Adrenal gland (tissue), 12 donors: ENCODE data around the gene ARR3. TPM values are rescaled to one million over a fixed set of nuclear protein-coding genes. Genes with fewer than 3 reads are reported as not detected.
"Not testable (repeated sequence)": the region's sequence is repeated elsewhere in the genome, so short reads cannot be mapped to it uniquely, and the experiment has no call there.

ENCODE experiments used
- DNase-seq, 7 donors: peaks; one replicate each; pipeline ENCODE4 v3.0.0-alpha.2; 2019 to 2020
- H3K27ac ChIP-seq, 5 donors: fragments of 200-600 bp; sonication (generic) in 4 of 5; 1 replicate in 3 of 5; 2 replicates in 2 of 5; pipeline versions ENCODE4 v1.5.1 to v1.8.0; 2016 to 2020; ENCODE audit warnings: mild to moderate bottlenecking in 1 of 5
- H3K27me3 ChIP-seq: fragments of 200-600 bp; 2 replicates; pipeline ENCODE4 v1.8.0; 2021
- H3K36me3 ChIP-seq, 2 donors: fragments of 200-600 bp; replicated peaks in 1 of 2; 1 replicate in 1 of 2; 2 replicates in 1 of 2; pipeline versions ENCODE4 v1.5.1 to v1.8.0; 2018 to 2022
- H3K4me1 ChIP-seq, 2 donors: fragments of 200-600 bp; replicated peaks in 1 of 2; 1 replicate in 1 of 2; 2 replicates in 1 of 2; pipeline versions ENCODE4 v1.5.1 to v1.8.0; 2018 to 2021
- H3K4me3 ChIP-seq, 4 donors: fragments of 200-600 bp; sonication (generic) in 3 of 4; one replicate each; pipeline ENCODE4 v1.5.1; 2016 to 2018
- H3K9me3 ChIP-seq, 3 donors: fragments of 200-600 bp; sonication (generic) in 1 of 3; replicated peaks in 1 of 3; 1 replicate in 2 of 3; 2 replicates in 1 of 3; pipeline versions ENCODE4 v1.5.1 to v1.8.0; 2016 to 2021
- POLR2A ChIP-seq, 2 donors: fragments of 450-650 bp; IDR thresholded peaks; one replicate each; pipeline ENCODE4 v1.6.1; 2017; ENCODE audit warnings: antibody characterized with exemption in 2 of 2, mild to moderate bottlenecking in 2 of 2, moderate library complexity in 1 of 2
- WGBS, 4 donors: extraction: QIAGEN DNeasy Blood & Tissue Kit in 2 of 4; methylation state at CpG; one replicate each; pipeline versions ENCODE4 v1.1.5 to v1.1.7; 2013 to 2017; 5-methylcytosine and 5-hydroxymethylcytosine counted together
- intact Hi-C, 2 donors: fragments of 100-400 bp; cut with DNase I; formaldehyde crosslinking; loops; one replicate each; pipeline versions ENCODE4 v1.14.1 to v1.15.0; 2022 to 2023
- polyA plus RNA-seq, 3 donors: library from polyadenylated mRNA; stranded (reverse); fragments of 200-250 nt in 2 of 3; fragments of 350-450 nt in 1 of 3; fragmentation: Illumina TruSeq in 1 of 3; extraction: RNeasy Lipid Tissue Mini Kit (QIAGEN cat#74804) in 1 of 3; gene quantifications; one replicate each; pipeline ENCODE4 v1.2.3, GENCODE V29; 2013 to 2014
- small RNA-seq, 2 donors: library from RNA; depleted of rRNA; stranded (forward); fragments of <200 nt; gene quantifications; one replicate each; pipeline ENCODE3, GENCODE V24; 2016
- total RNA-seq, 9 donors: library from RNA; depleted of rRNA in 4 of 9; stranded (reverse); fragments of >200 nt in 4 of 9; fragments of 120-200 nt in 1 of 9; fragmentation: NEBNext Ultra II Directional in 1 of 9; extraction: Animal tissue kit (Norgen Biotek cat#: 25700) in 1 of 9; gene quantifications; one replicate each; pipeline versions ENCODE4 v1.1.0 to v1.2.4, GENCODE V29; 2013 to 2023
- TF ChIP-seq, protein P1 (sequence below), 6 experiments: fragments of 450-650 bp in 4 of 6; fragments of 200-600 bp in 2 of 6; sonication (generic) in 1 of 6; IDR thresholded peaks; 1 replicate in 5 of 6; 2 replicates in 1 of 6; pipeline versions ENCODE4 v1.5.1 to v1.8.0; 2016 to 2021; ENCODE audit warnings: antibody characterized with exemption in 6 of 6, mild to moderate bottlenecking in 2 of 6, moderate library complexity in 1 of 6
- donor health status: healthy with polysubstance abuse.
- donor health status: Bipolar disorder and iron deficiency.
- donor health status: DM: yes; HTN: yes; CAD: no.
- donor health status: DM: no; HTN: no; CAD: no.
- donor health status: DM: no; HTN: no; CAD: no.
- donor health status: DM: yes; HTN: yes; CAD: no.

The ARR3 gene
- total and polyA plus RNA-seq, 12 donors = not detected

DNA sequence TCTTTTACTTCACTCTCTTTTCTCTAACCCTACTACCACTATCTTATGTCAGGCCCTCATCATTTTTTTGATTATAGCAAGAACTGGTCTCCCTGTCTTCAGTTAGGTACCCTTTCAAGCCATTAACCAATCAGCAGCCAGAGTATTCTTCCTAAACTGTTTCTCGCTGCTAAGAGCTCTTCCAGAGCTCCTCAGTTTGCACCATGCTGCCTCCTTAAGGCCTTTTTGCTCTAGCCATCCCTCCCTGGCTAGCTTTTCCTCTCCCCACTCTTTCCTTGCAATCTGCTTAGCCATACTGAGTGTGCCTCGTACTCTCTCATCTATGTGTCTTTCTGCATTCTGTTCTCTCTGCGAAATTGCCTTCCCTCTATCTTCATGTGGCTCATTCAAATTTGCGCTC, 54.6 kb downstream of the ARR3 start:
- intact Hi-C loops = no loop called here
- 83 to 98% (median 92%) methylated on average over 4 of the region's 4 CpGs for WGBS, 4 donors
- H3K27me3 ChIP-seq = peaks cover 18% of the 10 kb centered on the region

GRCh38 chrX:70323628-70324027, 55.5 kb downstream of the ARR3 start:
- H3K9me3 ChIP-seq, H3K36me3 ChIP-seq, H3K27ac ChIP-seq, H3K4me1 ChIP-seq, intact Hi-C loops, DNase-seq, H3K4me3 ChIP-seq: not testable (repeated sequence)
- WGBS, 4 donors = 86 to 99% (median 97%) methylated on average over 6 of the region's 6 CpGs
- peaks cover 15% of the 10 kb centered on the region for H3K27me3 ChIP-seq

More for the DNA sequence above, 54.6 kb downstream of the ARR3 start:
- H3K27ac ChIP-seq = no peak overlapping the region
- H3K36me3 ChIP-seq = no peaks in the 10 kb centered on the region
- no peaks in the 10 kb centered on the region for H3K9me3 ChIP-seq
- TF ChIP-seq, protein P1, sequence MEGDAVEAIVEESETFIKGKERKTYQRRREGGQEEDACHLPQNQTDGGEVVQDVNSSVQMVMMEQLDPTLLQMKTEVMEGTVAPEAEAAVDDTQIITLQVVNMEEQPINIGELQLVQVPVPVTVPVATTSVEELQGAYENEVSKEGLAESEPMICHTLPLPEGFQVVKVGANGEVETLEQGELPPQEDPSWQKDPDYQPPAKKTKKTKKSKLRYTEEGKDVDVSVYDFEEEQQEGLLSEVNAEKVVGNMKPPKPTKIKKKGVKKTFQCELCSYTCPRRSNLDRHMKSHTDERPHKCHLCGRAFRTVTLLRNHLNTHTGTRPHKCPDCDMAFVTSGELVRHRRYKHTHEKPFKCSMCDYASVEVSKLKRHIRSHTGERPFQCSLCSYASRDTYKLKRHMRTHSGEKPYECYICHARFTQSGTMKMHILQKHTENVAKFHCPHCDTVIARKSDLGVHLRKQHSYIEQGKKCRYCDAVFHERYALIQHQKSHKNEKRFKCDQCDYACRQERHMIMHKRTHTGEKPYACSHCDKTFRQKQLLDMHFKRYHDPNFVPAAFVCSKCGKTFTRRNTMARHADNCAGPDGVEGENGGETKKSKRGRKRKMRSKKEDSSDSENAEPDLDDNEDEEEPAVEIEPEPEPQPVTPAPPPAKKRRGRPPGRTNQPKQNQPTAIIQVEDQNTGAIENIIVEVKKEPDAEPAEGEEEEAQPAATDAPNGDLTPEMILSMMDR (IDR thresholded peaks at IDR 0.05) = no peak
- TF ChIP-seq POLR2A (IDR thresholded peaks at IDR 0.05) = no peak
- no peak for DNase-seq
- no peak overlapping the region for H3K4me3 ChIP-seq
- H3K4me1 ChIP-seq = no peaks in the 10 kb centered on the region

GRCh38 chrX:70324326-70324725, 56.2 kb downstream of the ARR3 start:
- WGBS, 4 donors = 82 to 97% (median 89%) methylated on average over 2 of the region's 2 CpGs
- intact Hi-C loops = no loop called here
- H3K9me3 ChIP-seq = no peaks in the 10 kb centered on the region

DNA sequence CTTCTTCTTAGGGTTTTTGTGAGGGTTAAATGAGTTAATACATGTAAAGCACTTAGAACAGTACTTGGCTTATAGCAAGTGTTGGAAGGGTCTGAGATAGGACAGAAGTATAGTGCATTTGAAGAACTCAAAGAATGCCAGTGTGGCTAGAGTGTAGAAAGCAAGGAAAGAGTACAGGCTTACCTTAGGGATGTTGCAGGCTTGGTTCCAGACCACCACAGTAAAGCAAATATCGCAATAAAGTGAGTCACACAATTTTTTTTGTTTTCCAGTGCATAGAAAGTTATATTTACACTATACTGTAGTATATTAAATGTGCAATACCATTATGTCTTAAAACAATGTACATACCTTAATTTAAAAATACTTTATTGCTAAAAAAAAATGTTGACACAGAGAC, 63.0 kb downstream of the ARR3 start:
- Histone ChIP-seq H3K27ac (no peak overlapping the region), H3K36me3 (no peaks in the 10 kb centered on the region), H3K27me3 (peaks cover 24% of the 10 kb centered on the region), H3K4me3 (no peak overlapping the region), H3K4me1 (no peaks in the 10 kb centered on the region), H3K9me3 (no peaks in the 10 kb centered on the region)
- intact Hi-C loops = no loop called here
- no peak for DNase-seq
- TF ChIP-seq, protein P1 (IDR thresholded peaks at IDR 0.05) = no peak
- no peak for TF ChIP-seq POLR2A (IDR thresholded peaks at IDR 0.05)
- 65 to 100% (median 82%) methylated on average over 1 of the region's 1 CpG for WGBS, 4 donors

More at GRCh38 chrX:70324326-70324725, 56.2 kb downstream of the ARR3 start:
- H3K27ac ChIP-seq = no peak overlapping the region
- peaks cover 21% of the 10 kb centered on the region for H3K27me3 ChIP-seq
- H3K4me3 ChIP-seq = no peak overlapping the region
- H3K36me3 ChIP-seq = no peaks in the 10 kb centered on the region
- DNase-seq = no peak
- TF ChIP-seq, protein P1 (IDR thresholded peaks at IDR 0.05) = no peak
- no peak for TF ChIP-seq POLR2A (IDR thresholded peaks at IDR 0.05)
- no peaks in the 10 kb centered on the region for H3K4me1 ChIP-seq

Small RNA genes within 50 kb of the gene (small RNA-seq; reads per million reads assigned to genes)
- gene RNA5SP507 = 0.17 to 0.47 reads per million in 2 donors

Other genes with a start within 250 kb of the ARR3 start
- gene AWAT2, start 218.4 kb upstream of the ARR3 start, total RNA-seq = not detected
- not detected for gene AWAT2, start 218.4 kb upstream of the ARR3 start, polyA plus RNA-seq
- not detected for gene OTUD6A, start 205.9 kb upstream of the ARR3 start, total RNA-seq
- not detected for gene OTUD6A, start 205.9 kb upstream of the ARR3 start, polyA plus RNA-seq
- gene IGBP1, start 134.9 kb upstream of the ARR3 start, total RNA-seq = 10 to 100 TPM; 28.1 to 82.3 (median 68.5) TPM
- 10 to 100 TPM; 41.5 to 47.3 (median 44.6) TPM for gene IGBP1, start 134.9 kb upstream of the ARR3 start, polyA plus RNA-seq
- gene DGAT2L6, start 90.9 kb upstream of the ARR3 start, total RNA-seq = not detected
- gene DGAT2L6, start 90.9 kb upstream of the ARR3 start, polyA plus RNA-seq = not detected
- not detected for gene AWAT1, start 33.7 kb upstream of the ARR3 start, total RNA-seq
- gene AWAT1, start 33.7 kb upstream of the ARR3 start, polyA plus RNA-seq = not detected
- under 1 TPM in 6 of 9 donors, not detected in 3; 0.11 to 0.37 (median 0.23) TPM for gene P2RY4, start 8.1 kb upstream of the ARR3 start, total RNA-seq
- under 1 TPM in 1 of 3 donors, not detected in 2; 0.03 TPM for gene P2RY4, start 8.1 kb upstream of the ARR3 start, polyA plus RNA-seq
- gene RAB41, start 13.8 kb downstream of the ARR3 start, total RNA-seq = not detected
- not detected for gene RAB41, start 13.8 kb downstream of the ARR3 start, polyA plus RNA-seq
- gene PDZD11, start 21.6 kb downstream of the ARR3 start, total RNA-seq = 10 to 100 TPM; 24.4 to 57.5 (median 42.0) TPM
- gene PDZD11, start 21.6 kb downstream of the ARR3 start, polyA plus RNA-seq = 10 to 100 TPM; 70.4 to 97.7 (median 83.2) TPM
- 1 to 10 TPM in 1 of 9 donors, under 1 TPM in 8; 0.28 to 6.6 (median 0.47) TPM for gene KIF4A, start 21.8 kb downstream of the ARR3 start, total RNA-seq
- gene KIF4A, start 21.8 kb downstream of the ARR3 start, polyA plus RNA-seq = under 1 TPM; 0.08 to 0.59 (median 0.10) TPM
- not detected for gene GDPD2, start 155.0 kb downstream of the ARR3 start, total RNA-seq
- gene GDPD2, start 155.0 kb downstream of the ARR3 start, polyA plus RNA-seq = under 1 TPM in 1 of 3 donors, not detected in 2; 0.05 TPM
- 10 to 100 TPM in 4 of 9 donors, 1 to 10 TPM in 5; 6.0 to 33.7 (median 8.9) TPM for gene DLG3, start 176.5 kb downstream of the ARR3 start, total RNA-seq
- gene DLG3, start 176.5 kb downstream of the ARR3 start, polyA plus RNA-seq = 1 to 10 TPM; 5.5 to 8.8 (median 5.6) TPM